ENCODE measurements around the gene MIEN1. TPM values are rescaled to one million over a fixed set of nuclear protein-coding genes. Genes with fewer than 3 reads are reported as not detected.
A peak's percentile ranks its signal among the peaks of the same experiment; 100 is the strongest.

MIEN1 gene
- total RNA-seq, 4 donors from 2014 or later = 42.8 to 81.9 (median 67.7) TPM

GRCh38 chr17:39717660-39718059 is 12.7 kb downstream of the MIEN1 start:
- Histone ChIP-seq H3K9me3 (no peaks in the 10 kb centered on the region), H3K4me1 (peaks cover 12 to 13% of the 10 kb centered on the region in 2 donors), H3K27ac (peak overlapping the region in 1 of 4 donors; percentile 14), H3K27me3 (no peaks in the 10 kb centered on the region), H3K36me3 (peaks cover 0 to 4% of the 10 kb centered on the region in 2 donors), H3K4me3 (no peak overlapping the region)
- intact Hi-C loops (cut with DNase I; ENCODE audit: low total_unique reads) = no loop called here
- in situ Hi-C loops (cut with MboI; ENCODE audit: low sequenced_read_pairs in 4 of 4) = no loop called here
- TF ChIP-seq POLR2A (IDR thresholded peaks at IDR 0.05) = no peak
- TF ChIP-seq CTCF (IDR thresholded peaks at IDR 0.05 in 4 of 5, conservative IDR thresholded peaks at IDR 0.05 in 1 of 5) = no peak
- ATAC-seq (no peak), DNase-seq (no peak)

GRCh38 chr17:39716879-39717536 is 13.3 kb downstream of the MIEN1 start:
- in situ Hi-C loops (cut with MboI; ENCODE audit: low sequenced_read_pairs in 4 of 4) = no loop called here
- peaks cover 12 to 13% of the 10 kb centered on the region in 2 donors for H3K4me1 ChIP-seq
- H3K27ac ChIP-seq = peak overlapping the region in 3 of 4 donors; percentile 5 to 67 (median 52)
- DNase-seq = peak in 1 of 2 donors; percentile 44
- peak; percentile 52 to 79 for ATAC-seq
- TF ChIP-seq CTCF (IDR thresholded peaks at IDR 0.05 in 4 of 5, conservative IDR thresholded peaks at IDR 0.05 in 1 of 5) = no peak
- no peak for TF ChIP-seq POLR2A (IDR thresholded peaks at IDR 0.05)
- intact Hi-C loops (cut with DNase I; ENCODE audit: low total_unique reads) = no loop called here
- peaks cover 0 to 9% of the 10 kb centered on the region in 2 donors for H3K36me3 ChIP-seq
- H3K27me3 ChIP-seq = no peaks in the 10 kb centered on the region
- H3K9me3 ChIP-seq = no peaks in the 10 kb centered on the region
- H3K4me3 ChIP-seq = no peak overlapping the region

GRCh38 chr17:39716073-39716818 is 14.1 kb downstream of the MIEN1 start:
- no peaks in the 10 kb centered on the region for H3K9me3 ChIP-seq
- no peak overlapping the region for H3K4me3 ChIP-seq
- peak in 1 of 2 donors; percentile 40 for ATAC-seq
- H3K36me3 ChIP-seq = peaks cover 0 to 15% of the 10 kb centered on the region in 2 donors
- in situ Hi-C loops (cut with MboI; ENCODE audit: low sequenced_read_pairs in 4 of 4) = no loop called here
- intact Hi-C loops (cut with DNase I; ENCODE audit: low total_unique reads) = no loop called here
- no peak for TF ChIP-seq POLR2A (IDR thresholded peaks at IDR 0.05)
- no peak for TF ChIP-seq CTCF (IDR thresholded peaks at IDR 0.05 in 4 of 5, conservative IDR thresholded peaks at IDR 0.05 in 1 of 5)
- peak overlapping the region in 3 of 4 donors; percentile 5 to 67 (median 52) for H3K27ac ChIP-seq
- H3K4me1 ChIP-seq = peaks cover 12 to 13% of the 10 kb centered on the region in 2 donors
- no peak for DNase-seq
- no peaks in the 10 kb centered on the region for H3K27me3 ChIP-seq

DNA sequence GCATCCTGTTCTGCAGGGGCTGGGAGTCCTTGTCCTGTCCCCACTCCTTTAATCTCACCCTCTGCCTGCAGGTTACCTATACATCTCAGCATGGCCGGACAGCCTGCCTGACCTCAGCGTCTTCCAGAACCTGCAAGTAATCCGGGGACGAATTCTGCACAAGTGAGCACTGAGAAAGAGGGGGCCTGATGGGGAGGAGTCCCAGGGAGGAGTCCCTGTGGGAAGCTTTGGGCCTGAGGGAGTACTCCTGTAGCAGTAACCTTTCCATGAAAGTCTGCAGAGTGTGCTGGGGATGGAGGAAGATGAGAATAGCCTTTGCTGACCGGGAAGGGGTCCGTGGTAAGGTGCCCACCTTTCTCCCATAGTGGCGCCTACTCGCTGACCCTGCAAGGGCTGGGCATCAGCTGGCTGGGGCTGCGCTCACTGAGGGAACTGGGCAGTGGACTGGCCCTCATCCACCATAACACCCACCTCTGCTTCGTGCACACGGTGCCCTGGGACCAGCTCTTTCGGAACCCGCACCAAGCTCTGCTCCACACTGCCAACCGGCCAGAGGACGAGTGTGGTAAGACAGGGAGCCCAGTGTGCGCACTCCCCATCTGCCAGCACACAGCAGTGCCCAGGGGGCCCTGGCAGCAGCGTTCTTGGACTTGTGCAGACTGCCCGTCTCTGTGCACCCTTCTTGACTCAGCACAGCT is 14.8 kb downstream of the MIEN1 start:
- no peaks in the 10 kb centered on the region for H3K27me3 ChIP-seq
- peaks cover 0 to 20% of the 10 kb centered on the region in 2 donors for H3K36me3 ChIP-seq
- in situ Hi-C loops (cut with MboI; ENCODE audit: low sequenced_read_pairs in 4 of 4) (no loop called here), intact Hi-C loops (cut with DNase I; ENCODE audit: low total_unique reads) (no loop called here)
- H3K4me3 ChIP-seq = no peak overlapping the region
- TF ChIP-seq CTCF (IDR thresholded peaks at IDR 0.05 in 4 of 5, conservative IDR thresholded peaks at IDR 0.05 in 1 of 5) (no peak), POLR2A (IDR thresholded peaks at IDR 0.05) (no peak)
- H3K27ac ChIP-seq = peak overlapping the region in 1 of 4 donors; percentile 52
- no peak for ATAC-seq
- no peaks in the 10 kb centered on the region for H3K9me3 ChIP-seq
- peaks cover 12 to 13% of the 10 kb centered on the region in 2 donors for H3K4me1 ChIP-seq
- no peak for DNase-seq
